ENCODE data around the gene ANKRD24.

GRCh38 chr19:4232614-4233281 lies 50.3 kb downstream of the ANKRD24 start:
- TF ChIP-seq CTCF (IDR thresholded peaks at IDR 0.05) (no peak), SIN3A (IDR thresholded peaks at IDR 0.05; ENCODE audit: borderline replicate concordance, insufficient read depth, low read depth, low read length) (no peak), REST (IDR thresholded peaks at IDR 0.05; ENCODE audit: insufficient read depth in 1 of 2, low read depth in 2 of 2, low read length in 1 of 2) (no peak), POLR2AphosphoS5 (IDR thresholded peaks at IDR 0.05; ENCODE audit: low read depth, low read length) (no peak), TCF7L2 (IDR thresholded peaks at IDR 0.05; ENCODE audit: low read depth, low read length) (no peak)
